NT2/D1 (cell line): ENCODE results near the gene CARD11.
"Not testable (repeated sequence)": the region's sequence is repeated elsewhere in the genome, so short reads cannot be mapped to it uniquely, and the experiment has no call there.

Experiments used
- DNase-seq: peaks from one replicate; pipeline ENCODE4 v3.0.0-alpha.2; 2011; ENCODE audit warnings: low read depth, low spot score
- H3K27me3 ChIP-seq: 2 replicates; pipeline ENCODE4 v1.6.0; 2011; ENCODE audit warnings: mild to moderate bottlenecking; ENCODE audit not compliant: insufficient read length, insufficient read depth
- H3K36me3 ChIP-seq: 2 replicates; pipeline ENCODE4 v1.6.1; 2011; ENCODE audit warnings: mild to moderate bottlenecking, low read length, mixed read lengths; ENCODE audit not compliant: insufficient read depth, insufficient read length
- H3K4me1 ChIP-seq: 2 replicates; pipeline ENCODE4 v1.5.1; 2011; ENCODE audit not compliant: insufficient read depth, insufficient read length
- H3K4me3 ChIP-seq: 2 replicates; pipeline ENCODE4 v1.5.1; 2011; ENCODE audit warnings: low read depth; ENCODE audit not compliant: insufficient read length
- H3K9ac ChIP-seq: 2 replicates; pipeline ENCODE4 v1.6.0; 2011; ENCODE audit warnings: low read depth; ENCODE audit not compliant: insufficient read length
- H3K9me3 ChIP-seq: 2 replicates; pipeline ENCODE4 v1.5.1; 2011; ENCODE audit warnings: mild to moderate bottlenecking, low read length; ENCODE audit not compliant: insufficient read depth
- SUZ12 ChIP-seq: IDR thresholded peaks from 2 replicates; pipeline ENCODE4 v1.6.1; 2011; ENCODE audit not compliant: insufficient read length, insufficient read depth; ENCODE audit errors: extremely low read depth
- YY1 ChIP-seq: IDR thresholded peaks from 2 replicates; pipeline ENCODE4 v1.6.1; 2011; ENCODE audit not compliant: insufficient read length, insufficient read depth
- ZNF274 ChIP-seq: IDR thresholded peaks from 2 replicates; pipeline ENCODE4 v1.6.1; 2011; ENCODE audit warnings: mild to moderate bottlenecking, low read depth, low read length

CARD11 gene

DNA sequence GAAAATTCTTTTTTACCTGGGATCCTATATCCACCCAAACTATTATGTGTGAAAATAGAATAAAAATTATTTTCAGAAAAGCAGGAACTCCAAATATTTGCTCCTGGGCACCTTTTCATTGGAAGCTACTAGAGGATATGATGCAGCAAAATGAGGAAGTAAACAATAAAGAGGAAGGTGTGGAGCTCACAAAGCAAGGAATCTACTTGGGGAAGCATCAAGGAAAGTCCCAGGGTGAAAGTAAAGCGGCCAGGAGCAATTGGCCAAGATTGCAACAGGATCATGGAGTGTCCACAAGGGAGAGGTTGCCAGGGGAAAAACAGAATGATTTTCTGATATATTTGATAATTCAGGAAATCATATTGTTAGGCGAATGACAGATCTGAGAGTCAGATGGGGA lies 80.8 kb downstream of the CARD11 start:
- Histone ChIP-seq H3K36me3 (no peaks in the 10 kb centered on the region), H3K4me1 (peaks cover 4% of the 10 kb centered on the region)
- no peak for DNase-seq

DNA sequence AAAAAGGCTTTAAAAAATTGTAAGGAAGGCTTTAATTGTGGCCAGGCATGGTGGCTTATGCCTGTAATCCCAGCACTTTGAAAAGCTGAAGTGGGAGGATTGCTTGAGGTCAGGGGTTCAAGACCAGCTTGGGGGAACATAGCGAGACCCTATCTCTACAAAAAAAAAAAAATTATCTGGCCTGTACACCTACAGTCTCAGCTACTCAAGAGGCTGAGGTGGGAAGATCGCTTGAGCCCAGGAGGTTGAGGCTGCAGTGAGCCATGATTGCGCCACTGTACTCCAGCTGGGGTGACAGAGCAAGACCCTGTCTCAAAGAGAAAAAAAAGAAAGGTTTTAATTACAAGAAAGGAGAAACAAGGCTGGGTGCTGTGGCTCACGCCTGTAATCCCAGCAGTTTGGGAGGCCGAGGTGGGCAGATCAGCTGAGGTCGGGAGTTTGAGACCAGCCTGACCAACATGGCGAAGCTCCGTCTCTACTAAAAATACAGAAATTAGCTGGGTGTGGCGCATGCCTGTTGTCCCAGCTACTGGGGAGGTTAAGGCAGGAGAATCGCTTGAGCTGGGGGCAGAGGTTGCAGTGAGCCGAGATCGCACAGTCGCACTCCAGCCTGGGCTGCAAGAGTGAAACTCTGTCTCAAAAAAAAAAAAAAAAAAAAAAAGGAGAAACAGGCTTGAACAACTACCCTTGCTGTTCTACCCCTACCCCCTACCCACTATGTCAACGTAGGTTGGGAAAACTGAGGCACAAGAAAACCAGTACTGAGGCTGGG lies 83.7 kb downstream of the CARD11 start:
- TF ChIP-seq ZNF274 (no peak), SUZ12 (no peak), YY1 (no peak)
- Histone ChIP-seq H3K9ac (no peak overlapping the region), H3K9me3 (0 out of 2 replicates have a peak, but pooled peaks cover 3% of the 10 kb centered on the region), H3K4me3 (no peak overlapping the region), H3K4me1 (peaks cover 10% of the 10 kb centered on the region), H3K27me3 (no peaks in the 10 kb centered on the region), H3K36me3 (no peaks in the 10 kb centered on the region)
- DNase-seq: no peak

More for the DNA sequence above, 80.8 kb downstream of the CARD11 start:
- no peaks in the 10 kb centered on the region for H3K27me3 ChIP-seq
- no peak overlapping the region for H3K4me3 ChIP-seq
- H3K9me3 ChIP-seq: peaks cover 23% of the 10 kb centered on the region
- H3K9ac ChIP-seq: no peak overlapping the region
- TF ChIP-seq SUZ12: no peak
- TF ChIP-seq ZNF274: no peak
- TF ChIP-seq YY1: no peak

DNA sequence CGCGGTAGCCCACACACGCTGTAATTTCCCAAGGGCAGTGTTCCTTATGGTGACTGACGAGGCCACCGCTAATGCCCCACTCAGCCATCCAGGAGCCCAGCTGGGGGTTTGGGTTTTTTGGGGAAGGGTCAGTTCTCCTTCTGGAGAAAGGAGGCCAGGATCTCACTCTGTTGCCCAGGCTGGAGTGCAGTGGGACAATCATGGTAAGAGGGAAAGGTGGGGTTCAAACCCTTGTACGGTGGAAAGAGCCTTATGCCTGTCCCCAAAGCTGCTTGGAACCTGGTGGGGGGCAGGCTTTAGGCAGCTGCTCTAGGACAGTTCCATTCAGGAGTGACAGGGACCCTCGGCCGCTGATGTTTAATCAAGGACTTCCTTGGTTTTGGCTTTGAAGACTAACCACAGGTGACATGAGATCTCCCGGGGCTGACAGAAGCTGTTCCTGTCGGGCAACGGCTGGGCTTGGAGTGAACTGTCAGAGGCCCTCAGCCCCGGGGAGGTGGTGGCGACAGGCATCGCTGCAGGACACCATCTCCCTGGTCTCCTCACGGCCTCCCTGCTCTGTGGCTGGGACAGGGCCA lies 84.5 kb downstream of the CARD11 start:
- H3K9ac ChIP-seq: no peak overlapping the region
- H3K9me3 ChIP-seq: no peaks in the 10 kb centered on the region
- H3K4me1 ChIP-seq: peaks cover 10% of the 10 kb centered on the region
- no peak overlapping the region for H3K4me3 ChIP-seq
- no peaks in the 10 kb centered on the region for H3K27me3 ChIP-seq
- no peak for DNase-seq
- peaks cover 2% of the 10 kb centered on the region for H3K36me3 ChIP-seq
- TF ChIP-seq ZNF274 (no peak), YY1 (no peak), SUZ12 (no peak)

DNA sequence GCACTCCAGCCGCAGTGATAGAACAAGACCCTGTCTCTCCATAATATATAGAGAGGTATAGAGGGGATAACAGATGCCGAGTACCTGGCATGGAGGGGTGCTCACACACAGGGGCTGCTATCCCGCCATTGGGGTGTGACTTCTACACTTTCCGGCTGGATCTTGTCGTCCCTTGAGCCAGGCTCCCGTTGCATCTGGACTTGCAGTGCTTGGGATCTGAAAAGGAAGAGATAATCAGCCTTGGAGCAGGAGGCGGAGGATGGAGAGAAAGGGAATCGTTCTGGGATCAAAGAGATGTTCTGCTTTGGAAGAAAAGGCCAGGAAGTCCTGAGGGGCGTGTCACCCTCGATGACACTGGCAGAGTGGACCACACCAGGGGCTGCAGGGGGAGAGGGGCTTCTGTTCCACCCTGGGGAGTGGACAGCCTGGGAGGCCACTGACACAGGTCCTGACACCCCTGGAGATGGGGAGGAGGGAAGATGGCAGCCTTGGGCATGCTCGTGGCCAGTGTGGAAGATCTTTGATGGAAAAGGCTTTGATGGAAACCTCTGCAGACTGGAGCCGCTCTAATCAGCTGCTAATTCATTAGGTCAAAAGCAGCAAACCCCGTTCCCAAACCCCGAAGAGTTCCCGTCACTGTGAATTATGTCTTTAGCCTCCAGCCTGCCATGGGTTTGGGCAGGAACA lies 85.1 kb downstream of the CARD11 start:
- DNase-seq: no peak
- Histone ChIP-seq H3K4me1 (peaks cover 14% of the 10 kb centered on the region), H3K9ac (no peak overlapping the region), H3K27me3 (no peaks in the 10 kb centered on the region), H3K4me3 (no peak overlapping the region), H3K9me3 (no peaks in the 10 kb centered on the region), H3K36me3 (peaks cover 2% of the 10 kb centered on the region)
- TF ChIP-seq YY1: no peak
- TF ChIP-seq ZNF274: no peak
- no peak for TF ChIP-seq SUZ12

DNA sequence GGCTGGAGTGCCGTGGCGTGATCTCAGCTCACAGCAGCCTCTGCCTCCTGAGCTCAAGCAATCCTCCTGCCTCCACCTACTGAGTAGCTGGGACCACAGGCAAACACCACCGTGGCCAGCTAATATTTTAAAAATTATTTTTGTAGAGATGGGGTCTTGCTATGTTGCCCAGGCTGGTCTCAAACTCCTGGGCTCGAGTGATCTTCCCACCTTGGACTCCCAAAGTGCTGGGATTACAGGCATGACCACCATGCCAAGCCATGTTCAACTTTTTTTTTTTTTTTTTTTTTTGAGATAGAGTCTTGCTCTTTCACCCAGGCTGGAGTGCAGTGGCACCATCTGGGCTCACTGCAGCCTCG lies 86.3 kb downstream of the CARD11 start:
- DNase-seq, H3K9ac ChIP-seq: not testable (repeated sequence)

DNA sequence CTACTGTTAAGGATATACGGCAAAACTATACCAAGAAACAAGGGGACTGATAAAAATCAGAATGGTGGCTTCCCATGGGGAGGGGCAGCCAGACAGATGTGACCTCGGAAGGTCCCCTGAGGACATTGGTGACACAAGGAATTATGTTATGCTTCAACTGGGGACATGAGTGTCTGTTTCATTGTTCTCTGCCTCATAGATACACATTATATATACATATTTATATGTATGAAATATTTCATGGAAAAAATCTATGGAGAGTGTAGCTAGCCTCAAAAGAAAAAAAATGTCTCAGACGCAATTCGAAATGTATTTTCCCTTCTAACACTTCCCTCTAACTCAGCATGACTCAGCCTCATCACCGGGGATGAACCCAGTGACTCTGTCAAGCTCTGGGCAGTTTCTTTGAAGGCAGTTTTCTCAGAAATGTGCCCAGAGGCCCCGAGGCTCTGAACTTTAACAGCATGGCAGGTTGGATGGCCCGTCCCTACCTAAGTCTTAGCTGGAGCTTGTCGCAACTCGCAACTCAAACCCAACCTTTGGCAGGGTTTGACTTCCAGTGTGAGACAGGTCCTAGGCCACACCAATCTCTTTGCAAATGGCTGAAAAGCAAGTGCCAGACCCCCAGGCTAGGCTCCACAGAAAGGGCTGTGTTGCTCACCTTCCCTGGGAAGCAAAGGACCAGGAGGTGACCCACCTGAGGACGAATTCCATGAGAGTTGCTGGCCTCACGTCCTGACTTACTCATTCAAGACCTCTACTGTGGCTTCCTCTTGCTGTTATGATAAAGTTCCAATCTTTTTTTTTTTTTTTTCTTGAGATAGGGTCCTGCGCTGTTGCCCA lies 86.9 kb downstream of the CARD11 start:
- no peak overlapping the region for H3K9ac ChIP-seq
- no peak for DNase-seq

More for the DNA sequence above, 86.3 kb downstream of the CARD11 start:
- not testable (repeated sequence) for H3K9me3 ChIP-seq, H3K36me3 ChIP-seq, H3K4me3 ChIP-seq, H3K27me3 ChIP-seq
- peaks cover 14% of the 10 kb centered on the region for H3K4me1 ChIP-seq

DNA sequence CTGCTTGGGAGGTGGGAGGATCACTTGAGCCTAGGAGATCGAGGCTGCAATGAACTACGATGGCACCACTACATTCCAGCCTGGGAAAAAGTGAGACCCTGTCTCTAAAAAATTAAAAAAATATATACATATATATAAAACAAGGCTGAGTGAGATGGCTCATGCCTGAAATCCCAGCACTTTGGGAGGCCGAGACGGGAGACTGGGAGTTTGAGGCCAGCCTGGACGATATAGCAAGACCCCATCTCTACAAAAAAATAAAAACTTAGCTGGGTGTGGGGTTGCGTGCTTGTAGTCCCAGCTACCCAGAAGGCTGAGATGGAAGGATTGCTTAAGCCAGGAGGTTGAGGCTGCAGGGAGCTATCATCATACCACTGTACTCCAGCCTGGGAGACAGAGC lies 87.6 kb downstream of the CARD11 start:
- Histone ChIP-seq H3K9ac (no peak overlapping the region), H3K27me3 (no peaks in the 10 kb centered on the region), H3K4me1 (peaks cover 14% of the 10 kb centered on the region), H3K9me3 (no peaks in the 10 kb centered on the region; the same call in 1 of the 2 replicates), H3K4me3 (no peak overlapping the region), H3K36me3 (peaks cover 2% of the 10 kb centered on the region)
- no peak for DNase-seq
- TF ChIP-seq YY1 (no peak), ZNF274 (no peak), SUZ12 (no peak)

More for the DNA sequence above, 86.9 kb downstream of the CARD11 start:
- no peak overlapping the region for H3K4me3 ChIP-seq
- peaks cover 2% of the 10 kb centered on the region for H3K36me3 ChIP-seq
- H3K9me3 ChIP-seq: no peaks in the 10 kb centered on the region
- TF ChIP-seq ZNF274 (no peak), SUZ12 (no peak), YY1 (no peak)
- peaks cover 14% of the 10 kb centered on the region for H3K4me1 ChIP-seq
- H3K27me3 ChIP-seq: no peaks in the 10 kb centered on the region
